Stimulated activated CD8-positive, alpha-beta memory T cell treated with anti-CD3 and anti-CD28 coated beads, Interleukin-15, amount 100 ng/mL, for 24 hours (primary cell): Measurements from ENCODE around the gene STXBP2.

ENCODE experiments used
- DNase-seq: peaks from one replicate; pipeline ENCODE4 v3.0.0-alpha.2; 2020; ENCODE audit warnings: low read depth

The STXBP2 gene

GRCh38 chr19:7614859-7615741 is 21.8 kb upstream of the STXBP2 start:
- no peak for DNase-seq

GRCh38 chr19:7617172-7617571 is 19.7 kb upstream of the STXBP2 start:
- DNase-seq = no peak

DNA sequence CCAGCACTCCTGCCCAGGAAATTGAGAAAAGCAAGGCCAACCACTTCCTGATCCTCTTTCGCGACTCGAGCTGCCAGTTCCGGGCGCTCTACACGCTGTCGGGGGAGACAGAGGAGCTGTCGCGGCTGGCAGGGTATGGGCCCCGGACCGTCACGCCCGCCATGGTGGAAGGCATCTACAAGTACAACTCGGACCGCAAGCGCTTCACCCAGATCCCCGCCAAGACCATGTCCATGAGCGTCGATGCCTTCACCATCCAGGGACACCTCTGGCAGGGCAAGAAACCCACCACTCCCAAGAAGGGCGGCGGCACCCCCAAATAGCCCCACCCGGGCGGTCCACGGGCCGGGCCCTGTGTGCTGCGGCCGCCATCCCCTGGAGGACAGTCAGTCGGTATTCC is 19.2 kb upstream of the STXBP2 start:
- DNase-seq = no peak

GRCh38 chr19:7618348-7618747 is 18.6 kb upstream of the STXBP2 start:
- DNase-seq = no peak

GRCh38 chr19:7618771-7619510 is 18.0 kb upstream of the STXBP2 start:
- no peak for DNase-seq

GRCh38 chr19:7619671-7620441 is 17.1 kb upstream of the STXBP2 start:
- no peak for DNase-seq

DNA sequence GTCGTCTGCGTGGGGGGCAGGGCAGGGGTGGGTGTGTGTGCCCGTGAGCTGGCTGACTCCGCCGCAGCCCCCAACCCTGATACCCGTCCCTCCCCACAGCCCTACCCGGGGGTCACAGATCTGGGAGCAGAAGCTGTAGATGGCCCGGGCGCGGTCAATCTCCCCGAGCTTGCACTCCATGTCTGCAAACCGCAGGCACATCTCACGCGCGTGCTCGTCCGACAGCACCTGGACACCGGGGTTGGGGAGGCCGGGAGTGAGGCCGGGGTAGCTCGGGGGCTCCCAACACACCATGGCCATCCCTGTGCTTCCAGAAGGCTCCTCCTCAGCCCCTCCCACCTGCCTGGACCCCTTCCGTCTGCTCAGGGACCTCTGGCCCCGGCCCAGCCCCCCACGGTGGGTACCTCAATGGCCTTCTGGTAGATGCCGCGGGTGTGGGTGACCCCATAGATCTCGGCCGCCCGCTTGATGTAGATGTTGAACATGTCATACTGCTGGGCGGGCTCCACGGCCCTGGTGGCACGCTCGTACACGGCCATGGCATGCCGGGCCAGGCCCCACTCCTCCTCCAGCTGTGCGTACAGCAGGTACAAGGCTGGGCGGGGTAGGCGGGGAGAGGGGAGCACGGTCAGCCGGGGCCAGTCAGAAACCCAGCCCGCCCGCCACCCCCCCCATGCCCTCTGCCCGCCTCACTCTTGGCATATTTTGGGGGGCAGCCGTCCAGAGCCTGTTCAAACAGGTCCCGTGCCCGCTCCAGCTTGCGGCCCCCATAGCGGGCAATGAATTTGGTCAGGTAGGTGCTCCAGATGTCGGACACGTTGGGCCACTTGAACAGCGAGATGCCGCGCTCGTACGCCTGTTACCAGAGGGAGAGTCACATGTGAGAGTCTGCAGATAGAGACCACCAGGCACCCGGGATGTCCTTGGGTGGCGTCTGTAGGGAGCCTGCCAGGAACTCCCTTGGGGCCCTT is 16.2 kb upstream of the STXBP2 start:
- DNase-seq = no peak

- DNase-seq = no peak
These were observed 13.8 kb upstream of the STXBP2 start for GRCh38 chr19:7622933-7623685.

GRCh38 chr19:7623725-7624603 is 12.9 kb upstream of the STXBP2 start:
- DNase-seq = no peak

- no peak for DNase-seq
These were observed 12.1 kb upstream of the STXBP2 start for GRCh38 chr19:7624810-7625209.

- no peak for DNase-seq
These were observed 11.0 kb upstream of the STXBP2 start for GRCh38 chr19:7625763-7626372.

GRCh38 chr19:7627166-7627565 is 9.7 kb upstream of the STXBP2 start:
- DNase-seq = no peak

- DNase-seq = no peak
These were observed 8.2 kb upstream of the STXBP2 start for GRCh38 chr19:7628589-7629311.

DNA sequence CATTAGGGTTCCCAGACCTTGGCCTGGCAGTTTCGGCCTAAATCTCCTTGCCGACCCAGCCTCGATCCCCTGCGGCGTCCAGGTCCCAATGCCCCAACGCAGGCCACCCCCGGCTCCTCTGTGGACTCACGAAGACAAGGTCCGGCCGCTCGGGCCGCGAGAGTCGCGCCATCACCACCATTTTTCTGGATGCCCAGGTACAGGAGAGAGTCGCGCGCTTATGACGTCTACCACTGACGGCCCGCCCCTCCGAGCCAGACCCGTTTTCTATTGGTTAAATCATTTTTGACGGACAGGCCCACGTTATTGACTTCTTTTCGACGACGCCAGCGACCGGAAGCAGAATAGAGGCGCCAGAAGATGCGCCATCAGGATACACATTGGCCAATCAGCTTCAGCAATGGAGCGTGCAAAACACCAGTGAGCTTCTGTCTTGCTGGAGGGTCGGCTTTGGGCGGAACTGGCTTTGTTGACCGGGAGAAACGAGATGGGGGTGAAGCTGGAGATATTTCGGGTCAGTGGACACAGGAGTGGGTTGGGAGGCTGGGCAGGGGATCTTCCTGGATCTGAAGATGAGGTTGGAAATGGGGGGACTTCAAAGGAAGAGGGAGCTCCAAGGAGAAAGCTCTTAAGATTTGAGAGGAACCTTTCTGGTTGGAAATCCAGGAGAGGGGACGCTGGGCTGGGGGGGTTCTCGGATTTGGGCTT is 7.4 kb upstream of the STXBP2 start, which contains the start of the genes PET100 and XAB2:
Gene PET100, plus strand, starts transcription at position 447 of the 708 bp plus-strand sequence. Its CDS starts 41 bp downstream, at position 488.
Gene XAB2, minus strand, starts transcription at position 199 of the 708 bp plus-strand sequence. Its CDS starts 18 bp downstream, at position 181.
- peak; percentile 87 for DNase-seq

DNA sequence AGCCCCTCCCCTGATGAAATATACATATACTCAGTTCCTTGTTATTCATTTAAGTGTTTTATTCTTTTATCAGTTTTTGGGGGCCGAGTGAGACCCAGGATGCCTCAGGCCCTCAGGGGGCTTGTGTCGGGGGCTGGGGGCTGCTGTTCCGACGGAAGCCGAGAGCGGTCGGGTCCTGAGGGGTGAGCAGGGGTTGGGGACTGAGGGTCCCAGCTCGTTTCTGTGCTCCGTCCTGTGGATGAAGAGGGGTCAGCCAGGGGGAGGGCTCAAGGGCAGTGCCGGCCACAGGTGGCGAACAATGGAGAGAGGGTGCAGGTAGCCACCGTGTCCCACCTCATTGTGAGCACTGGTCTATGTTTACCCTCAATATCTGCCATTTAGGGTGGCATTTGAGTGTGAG is 5.3 kb upstream of the STXBP2 start:
- DNase-seq = no peak

DNA sequence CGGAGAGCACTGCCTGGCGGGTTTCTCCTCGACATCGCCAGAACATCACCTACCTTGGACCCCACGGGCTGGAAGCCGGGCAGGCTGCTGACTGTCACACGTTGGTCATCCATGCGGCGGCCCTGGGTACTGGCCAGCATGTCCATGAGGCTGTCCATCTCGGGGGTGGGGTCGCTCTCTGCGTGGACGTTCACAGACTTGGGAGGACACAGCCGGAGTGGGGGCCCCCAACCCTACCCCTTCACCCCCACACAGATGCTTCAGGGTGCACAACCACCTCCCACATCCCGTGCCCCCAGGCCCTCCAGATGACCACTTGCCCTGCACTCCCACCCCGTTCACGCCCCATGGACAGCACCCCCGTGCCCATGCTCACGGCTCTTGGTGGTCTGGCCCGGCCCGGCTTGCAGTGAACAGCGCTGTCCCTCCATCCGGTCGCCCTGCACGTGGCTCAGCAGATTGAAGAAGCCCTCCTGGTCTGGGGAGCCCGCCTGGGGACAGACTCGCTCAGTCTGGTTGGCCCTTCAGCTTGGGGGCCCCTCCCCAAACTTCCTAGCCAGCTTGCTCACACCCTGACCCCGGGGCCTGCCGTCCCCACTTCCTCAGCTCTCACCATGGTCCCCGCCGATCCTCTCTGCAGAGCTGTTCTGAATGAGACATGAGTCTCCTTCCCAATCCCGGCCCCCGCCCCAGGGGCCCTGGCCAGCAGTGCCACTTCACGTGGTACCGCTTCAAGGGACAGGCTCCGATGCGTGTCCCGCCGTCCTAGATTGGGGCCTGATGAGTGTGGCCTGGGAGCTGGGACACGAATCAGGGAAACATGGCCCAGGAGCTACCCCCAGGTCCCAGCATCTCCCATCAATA is 4.3 kb upstream of the STXBP2 start:
- DNase-seq = no peak

GRCh38 chr19:7633698-7634097 is 3.2 kb upstream of the STXBP2 start, which contains the start of gene PCP2:
Gene PCP2, minus strand, starts transcription at chr19:7633719. Its CDS starts 262 bp downstream, at chr19:7633457.
- DNase-seq = no peak
